IPS DF 6.9 (cell line): ENCODE measurements around the gene CEP162.
"Not testable (repeated sequence)": the region's sequence is repeated elsewhere in the genome, so short reads cannot be mapped to it uniquely, and the experiment has no call there.

Experiments used
- DNase-seq: peaks from one replicate; pipeline ENCODE4 v3.0.0-alpha.2; 2013; ENCODE audit warnings: low read depth, low spot score
- H3K27ac ChIP-seq: one replicate; pipeline ENCODE4 v1.5.1; 2013; ENCODE audit warnings: low read length, control low read depth
- H3K27me3 ChIP-seq: 2 replicates; pipeline ENCODE4 v1.6.1; 2013; ENCODE audit warnings: mild to moderate bottlenecking, low read length; ENCODE audit not compliant: control insufficient read depth, insufficient read depth
- H3K36me3 ChIP-seq: 2 replicates; pipeline ENCODE4 v1.6.1; 2013; ENCODE audit warnings: low read length; ENCODE audit not compliant: control insufficient read depth, insufficient read depth
- H3K4me1 ChIP-seq: 2 replicates; pipeline ENCODE4 v1.6.1; 2013; ENCODE audit warnings: low read length; ENCODE audit not compliant: control insufficient read depth, insufficient read depth
- H3K4me3 ChIP-seq: 2 replicates; pipeline ENCODE4 v1.5.1; 2013; ENCODE audit warnings: mild to moderate bottlenecking, low read length
- H3K9me3 ChIP-seq: 2 replicates; pipeline ENCODE4 v1.6.1; 2013; ENCODE audit warnings: low read length, inconsistent platforms; ENCODE audit not compliant: control insufficient read depth, insufficient read depth
- WGBS: extraction: QIAGEN DNeasy Blood & Tissue Kit; methylation state at CpG from one replicate; pipeline ENCODE4 v1.1.7; 2013; ENCODE audit warnings: mixed read lengths, missing lambda C conversion rate; ENCODE audit not compliant: insufficient read length, insufficient coverage; 5-methylcytosine and 5-hydroxymethylcytosine counted together

Gene CEP162

DNA sequence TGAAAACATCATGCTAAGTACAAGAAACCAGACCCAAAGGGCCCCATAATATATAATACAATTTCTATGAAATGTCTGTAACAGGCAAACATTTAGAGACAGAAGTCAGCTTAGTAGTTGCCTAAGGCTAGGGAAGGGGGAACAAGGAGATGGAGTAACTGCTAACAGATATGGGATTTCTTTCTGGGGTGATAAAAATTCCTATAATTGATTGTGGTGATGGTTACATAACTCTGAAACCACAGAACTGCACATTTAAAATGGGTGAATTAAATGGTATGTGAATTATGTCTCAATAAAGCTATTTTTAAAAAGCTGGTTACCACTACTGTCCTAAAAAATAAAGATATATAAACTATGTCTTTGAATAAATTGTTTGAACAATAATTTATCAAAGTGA, 3.2 kb downstream of the CEP162 start:
- Histone ChIP-seq H3K27ac (no peak overlapping the region), H3K9me3 (no peaks in the 10 kb centered on the region), H3K4me3 (no peak overlapping the region), H3K27me3 (no peaks in the 10 kb centered on the region), H3K4me1 (no peaks in the 10 kb centered on the region; the same call in 1 of the 2 replicates), H3K36me3 (no peaks in the 10 kb centered on the region)
- no peak for DNase-seq

DNA sequence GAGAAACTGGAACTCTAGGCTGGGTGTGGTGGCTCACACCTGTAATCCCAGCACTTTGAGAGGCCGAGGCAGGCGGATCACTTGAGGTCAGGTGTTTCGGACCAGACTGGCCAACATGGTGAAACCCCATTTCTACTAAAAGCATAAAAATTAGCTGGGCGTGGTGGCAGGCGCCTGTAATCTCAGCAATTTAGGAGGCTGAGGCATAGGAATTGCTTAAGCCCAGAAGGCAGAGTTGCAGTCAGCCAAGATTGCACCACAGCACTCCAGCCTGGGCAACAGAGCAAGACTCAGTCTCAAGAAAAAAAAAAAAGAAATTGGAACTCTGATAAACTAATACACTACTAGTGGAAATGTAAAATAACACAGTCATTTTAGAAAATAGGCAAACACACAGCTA, 3.8 kb downstream of the CEP162 start:
- H3K4me1 ChIP-seq, H3K4me3 ChIP-seq, H3K27me3 ChIP-seq, DNase-seq, H3K9me3 ChIP-seq, H3K27ac ChIP-seq, H3K36me3 ChIP-seq: not testable (repeated sequence)
- no CpG with 5 or more reads among the region's 5 CpGs for WGBS

DNA sequence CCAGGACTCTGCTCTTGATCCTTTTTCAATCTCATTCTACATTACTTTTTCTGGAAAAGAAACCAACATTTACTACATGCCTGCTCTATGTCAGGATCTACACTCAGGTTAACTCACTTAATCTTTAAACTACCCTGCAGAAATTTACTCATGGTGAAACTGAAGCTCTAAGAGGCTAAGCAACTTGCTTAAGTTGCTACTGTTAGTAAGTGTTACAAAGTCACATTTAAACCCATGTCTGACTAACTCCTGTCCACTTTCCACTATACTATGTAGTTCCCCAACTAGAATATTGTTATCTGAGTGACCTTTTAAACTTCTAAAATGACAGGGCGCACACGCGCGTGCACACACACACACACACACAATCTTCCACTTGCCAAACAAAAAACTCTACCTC, 5.0 kb downstream of the CEP162 start:
- no peak for DNase-seq
- no peaks in the 10 kb centered on the region for H3K36me3 ChIP-seq
- H3K4me1 ChIP-seq, result no peaks in the 10 kb centered on the region; the same call in 1 of the 2 replicates
- H3K9me3 ChIP-seq, result no peaks in the 10 kb centered on the region
- no peaks in the 10 kb centered on the region for H3K27me3 ChIP-seq
- WGBS, result no CpG with 5 or more reads among the region's 4 CpGs
- no peak overlapping the region for H3K27ac ChIP-seq
- H3K4me3 ChIP-seq, result no peak overlapping the region

DNA sequence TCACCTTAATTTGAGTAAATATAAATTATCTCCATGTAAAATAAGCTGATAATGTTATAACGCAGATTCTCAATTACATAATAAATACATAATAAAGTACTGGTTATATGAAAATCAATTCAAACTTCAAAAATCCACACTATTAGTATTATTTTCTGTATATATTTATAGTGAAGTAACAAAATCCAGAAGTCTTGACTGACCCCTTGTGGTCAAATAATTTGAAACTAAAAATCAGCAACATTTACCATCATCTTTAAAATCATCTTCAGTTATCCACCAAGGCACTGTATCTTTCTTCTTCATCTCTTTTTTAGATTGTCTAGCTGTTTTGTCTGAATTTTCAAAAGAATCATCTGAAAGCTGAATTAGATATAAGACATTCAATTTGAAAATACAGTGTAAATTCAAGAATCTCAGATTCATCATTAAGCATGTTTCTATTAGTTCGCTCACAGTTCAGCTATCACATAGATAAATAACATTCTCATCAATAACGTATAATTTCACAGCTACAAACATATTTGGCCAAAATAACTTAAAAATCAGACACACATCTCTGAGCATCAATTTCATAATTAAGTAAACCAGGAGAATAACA, 6.5 kb downstream of the CEP162 start:
- Histone ChIP-seq H3K4me1 (no peaks in the 10 kb centered on the region), H3K9me3 (no peaks in the 10 kb centered on the region), H3K27me3 (no peaks in the 10 kb centered on the region), H3K27ac (no peak overlapping the region), H3K4me3 (no peak overlapping the region), H3K36me3 (no peaks in the 10 kb centered on the region)
- 100% methylated on average over 1 of the region's 3 CpGs for WGBS
- DNase-seq, result no peak

DNA sequence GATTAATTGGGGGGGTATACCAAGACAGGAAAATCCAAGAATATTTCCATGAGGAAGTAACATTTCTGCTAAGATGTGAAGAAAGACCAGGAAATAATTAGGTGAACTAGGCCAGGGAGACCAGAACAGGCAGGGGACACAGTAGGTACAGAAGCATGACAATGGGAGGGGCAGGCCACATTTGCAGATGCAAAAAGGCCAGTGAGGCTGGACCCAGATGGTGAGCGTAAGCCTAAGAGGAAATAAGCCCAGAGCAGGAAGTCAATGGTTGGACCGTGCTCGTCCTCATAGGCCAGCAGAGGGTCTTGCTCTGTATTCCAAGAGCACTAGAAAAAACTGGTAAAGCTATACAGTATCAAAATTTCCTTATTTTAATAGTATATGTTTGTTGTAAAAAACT, 9.4 kb downstream of the CEP162 start:
- H3K4me3 ChIP-seq, result no peak overlapping the region
- no peaks in the 10 kb centered on the region for H3K9me3 ChIP-seq
- no peaks in the 10 kb centered on the region for H3K36me3 ChIP-seq
- no peak overlapping the region for H3K27ac ChIP-seq
- H3K27me3 ChIP-seq, result no peaks in the 10 kb centered on the region
- no CpG with 5 or more reads among the region's 3 CpGs for WGBS
- no peak for DNase-seq
- H3K4me1 ChIP-seq, result no peaks in the 10 kb centered on the region

DNA sequence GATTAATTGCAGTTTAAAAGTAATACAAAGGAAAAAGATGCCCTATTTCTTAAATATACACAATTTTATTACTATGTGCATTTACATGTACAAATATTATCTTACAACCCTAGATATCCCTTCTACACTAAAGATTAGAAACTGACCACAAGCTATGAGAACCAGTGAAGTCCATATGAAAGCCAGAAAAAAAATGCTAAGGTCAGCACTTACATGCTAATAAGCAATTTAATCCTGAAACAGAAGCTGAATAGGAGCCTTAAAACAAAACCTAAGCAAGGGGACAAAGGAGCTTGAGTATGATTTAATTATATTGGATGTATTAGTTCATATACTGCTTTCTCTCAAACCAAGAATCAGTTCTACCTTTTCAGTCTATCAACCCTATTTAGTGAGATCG, 14.2 kb downstream of the CEP162 start:
- Histone ChIP-seq H3K36me3 (no peaks in the 10 kb centered on the region), H3K27me3 (no peaks in the 10 kb centered on the region), H3K27ac (no peak overlapping the region), H3K4me3 (no peak overlapping the region), H3K4me1 (no peaks in the 10 kb centered on the region), H3K9me3 (no peaks in the 10 kb centered on the region)
- no CpG with 5 or more reads among the region's 1 CpG for WGBS
- no peak for DNase-seq

DNA sequence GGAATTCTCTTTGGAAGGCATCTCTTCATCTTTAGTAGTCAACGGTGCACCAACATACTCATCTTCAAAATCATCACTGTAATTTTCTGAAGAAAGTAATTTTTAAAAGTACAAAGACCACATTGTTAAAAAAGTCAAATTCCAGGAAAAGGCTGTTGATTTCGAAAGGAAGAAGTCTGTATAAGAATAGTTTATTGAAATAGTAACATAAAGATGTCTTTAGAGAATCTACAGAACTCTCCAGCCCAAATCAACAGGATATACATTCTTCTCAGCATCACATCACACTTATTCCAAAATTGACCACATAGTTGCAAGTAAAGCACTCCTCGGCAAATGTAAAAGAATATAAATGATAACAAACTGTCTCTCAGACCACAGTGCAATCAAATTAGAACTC, 23.4 kb downstream of the CEP162 start:
- Histone ChIP-seq H3K4me3 (no peak overlapping the region), H3K27ac (no peak overlapping the region), H3K36me3 (no peaks in the 10 kb centered on the region), H3K9me3 (no peaks in the 10 kb centered on the region), H3K27me3 (no peaks in the 10 kb centered on the region), H3K4me1 (no peaks in the 10 kb centered on the region)
- no CpG with 5 or more reads among the region's 3 CpGs for WGBS
- DNase-seq, result no peak

DNA sequence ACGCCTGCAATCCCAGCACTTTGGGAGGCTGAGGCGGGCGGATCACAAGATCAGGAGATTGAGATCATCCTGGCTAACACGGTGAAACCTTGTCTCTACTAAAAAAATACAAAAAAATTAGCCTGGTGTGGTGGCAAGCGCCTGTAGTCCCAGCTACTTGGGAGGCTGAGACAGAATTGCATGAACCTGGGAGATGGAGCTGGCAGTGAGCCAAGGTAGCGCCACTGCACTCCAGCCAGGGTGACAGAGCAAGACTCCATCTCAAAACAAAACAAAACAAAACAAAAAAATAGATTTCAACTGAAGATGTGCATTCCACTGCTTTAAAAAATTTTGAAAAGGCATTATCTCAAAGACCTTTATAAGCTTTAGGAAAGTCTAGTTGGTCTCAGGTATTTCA, 27.5 kb downstream of the CEP162 start:
- H3K36me3 ChIP-seq, H3K27me3 ChIP-seq, H3K9me3 ChIP-seq, H3K4me1 ChIP-seq, DNase-seq, H3K4me3 ChIP-seq, H3K27ac ChIP-seq: not testable (repeated sequence)
- WGBS, result no CpG with 5 or more reads among the region's 6 CpGs

DNA sequence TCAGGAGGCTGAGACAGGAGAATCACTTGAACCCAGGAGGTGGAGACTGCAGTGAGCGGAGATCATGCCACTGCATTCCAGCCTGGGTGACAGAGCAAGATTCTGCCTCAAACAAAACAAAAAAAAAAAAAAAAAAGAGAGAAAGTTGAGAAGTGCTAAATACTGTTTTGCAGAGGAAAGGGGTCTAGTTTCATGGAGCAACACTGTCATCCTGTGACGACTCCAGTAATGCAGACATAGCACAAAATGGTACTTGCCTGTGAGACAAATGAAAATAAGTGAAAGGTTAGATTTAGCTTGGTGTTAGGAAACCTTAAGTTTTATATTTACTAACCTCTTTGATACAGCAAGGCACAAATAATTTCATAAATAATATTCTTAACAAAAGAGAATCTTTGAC, 29.7 kb downstream of the CEP162 start:
- Histone ChIP-seq H3K9me3 (no peaks in the 10 kb centered on the region), H3K4me3 (no peak overlapping the region), H3K4me1 (no peaks in the 10 kb centered on the region), H3K27ac (no peak overlapping the region), H3K27me3 (no peaks in the 10 kb centered on the region), H3K36me3 (no peaks in the 10 kb centered on the region)
- no CpG with 5 or more reads among the region's 2 CpGs for WGBS
- DNase-seq, result no peak

DNA sequence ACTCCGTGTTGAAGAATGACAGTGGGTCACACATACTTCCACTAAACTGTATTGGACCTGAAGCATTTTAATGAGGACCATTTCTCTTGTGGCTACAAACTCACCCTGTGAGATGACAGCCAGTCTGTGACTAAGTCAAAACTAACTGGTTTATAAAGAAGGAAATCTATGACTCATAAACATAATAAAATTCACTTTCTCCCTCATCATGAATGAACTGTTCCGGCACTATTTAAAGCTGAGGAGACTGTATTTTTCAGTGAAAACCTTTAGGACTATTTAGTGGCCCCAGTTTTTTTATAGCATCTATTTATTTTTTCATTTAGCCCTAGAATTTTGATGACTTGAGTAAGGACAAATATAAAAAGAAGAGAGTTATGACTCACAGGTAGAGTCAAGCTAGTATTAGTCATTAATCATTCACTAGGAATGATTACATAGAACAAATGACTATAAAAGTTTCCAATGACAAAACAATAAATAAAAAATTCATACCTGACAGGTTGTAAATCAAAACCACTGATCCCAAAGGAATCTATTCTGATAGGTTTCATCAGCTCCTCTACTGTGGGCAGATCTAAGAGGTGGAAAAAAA, 34.2 kb downstream of the CEP162 start:
- no peak for DNase-seq
- Histone ChIP-seq H3K27me3 (no peaks in the 10 kb centered on the region), H3K36me3 (no peaks in the 10 kb centered on the region; the same call in 1 of the 2 replicates), H3K27ac (no peak overlapping the region), H3K4me3 (no peak overlapping the region), H3K9me3 (no peaks in the 10 kb centered on the region), H3K4me1 (no peaks in the 10 kb centered on the region)
- no CpG with 5 or more reads among the region's 2 CpGs for WGBS

DNA sequence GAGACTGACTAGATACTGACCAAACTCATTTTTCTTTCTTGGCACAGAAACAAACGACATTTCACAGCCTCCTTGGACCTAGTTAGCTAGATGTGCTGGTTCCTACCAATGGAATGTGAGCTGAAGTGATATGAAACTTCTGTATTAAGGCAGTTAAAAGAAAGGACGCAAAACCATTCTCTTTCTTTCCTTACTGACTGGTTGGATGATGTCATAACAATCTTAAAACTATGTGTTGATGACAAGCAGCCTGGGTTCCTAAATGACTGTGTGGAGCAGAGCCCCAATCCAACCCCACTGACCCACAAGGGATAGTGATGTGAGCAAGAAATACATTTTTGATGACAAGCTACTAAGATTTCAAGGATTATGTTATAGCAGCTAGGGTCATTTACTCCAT, 35.6 kb downstream of the CEP162 start:
- WGBS, result no CpG with 5 or more reads among the region's 2 CpGs
- H3K27me3 ChIP-seq, result no peaks in the 10 kb centered on the region
- no peaks in the 10 kb centered on the region for H3K9me3 ChIP-seq
- H3K4me1 ChIP-seq, result no peaks in the 10 kb centered on the region
- H3K27ac ChIP-seq, result no peak overlapping the region
- no peaks in the 10 kb centered on the region; the same call in 1 of the 2 replicates for H3K36me3 ChIP-seq
- DNase-seq, result no peak
- no peak overlapping the region for H3K4me3 ChIP-seq
